ENCODE data around the gene WIZ. TPM values are rescaled to one million over a fixed set of nuclear protein-coding genes. Genes with fewer than 3 reads are reported as not detected.

Gene WIZ
- polyA plus RNA-seq, 1 donor (not counting 4 experiments of a cell fraction or from before 2014, with no cell fraction given), result 5.1 TPM

DNA sequence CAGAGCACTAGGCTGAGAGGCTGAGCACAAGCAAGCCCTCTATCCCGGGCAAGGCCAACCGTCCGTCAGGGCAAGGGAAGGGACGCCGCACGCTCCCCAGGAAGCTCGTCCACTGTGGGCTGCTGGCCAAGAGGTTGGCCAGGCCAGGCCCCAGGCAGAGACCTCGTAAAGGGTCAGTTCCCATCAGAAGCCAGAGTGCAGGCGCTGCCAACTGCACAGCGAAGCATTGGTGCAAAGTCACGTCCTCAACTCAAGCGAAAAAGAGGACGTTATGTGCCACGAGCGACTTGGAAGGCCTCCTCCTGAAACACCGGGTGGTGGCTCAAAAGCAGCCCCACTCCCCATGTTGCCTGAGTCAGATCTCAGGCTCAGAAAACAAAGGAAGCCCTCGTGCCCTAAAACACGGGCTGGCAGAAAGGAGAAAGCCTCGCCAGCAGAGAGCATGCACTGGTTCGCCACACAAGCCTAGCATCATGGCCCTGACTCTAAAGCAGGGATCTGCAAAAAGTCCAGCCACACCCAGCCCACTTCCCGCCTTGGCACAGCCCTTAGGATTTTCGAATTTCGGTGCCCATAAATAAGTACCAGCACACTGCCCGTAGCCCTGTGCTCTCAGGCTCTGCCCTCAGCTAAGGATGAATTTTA is 74.8 kb downstream of the WIZ start:
- dilution Hi-C loops (cut with MboI; ENCODE audit: extremely low pct_ligation_motif_present, low sequenced_read_pairs), result no loop called here
- DNase-seq (ENCODE audit: low read depth, low spot score) (no peak), FAIRE-seq (no peak)
- TF ChIP-seq CTCF (optimal IDR thresholded peaks at IDR 0.05 in 1 of 3, IDR thresholded peaks at IDR 0.05 in 1 of 3, conservative IDR thresholded peaks at IDR 0.05 in 1 of 3; ENCODE audit: extremely low read depth in 1 of 3, insufficient read depth in 2 of 3, low read length in 3 of 3), result no peak
- no peak for TF ChIP-seq EZH2 (IDR thresholded peaks at IDR 0.05; ENCODE audit: low read length)
- H3K9me1 ChIP-seq (ENCODE audit: control insufficient read depth, extremely low read depth, insufficient read depth, low read length), result no peaks in the 10 kb centered on the region
- peaks cover 12% of the 10 kb centered on the region for H3K4me1 ChIP-seq (ENCODE audit: control insufficient read depth, extremely low read depth, insufficient read depth, low read length)
- H3K27me3 ChIP-seq (ENCODE audit: control insufficient read depth, extremely low read depth, insufficient read depth, low read length), result no peaks in the 10 kb centered on the region
- no peaks in the 10 kb centered on the region for H3K9me3 ChIP-seq (ENCODE audit: control insufficient read depth, low read depth, low read length)
- no peak overlapping the region for H3K4me3 ChIP-seq (ENCODE audit: control insufficient read depth in 2 of 3, extremely low read depth in 1 of 3, insufficient read depth in 2 of 3, low read depth in 1 of 3, low read length in 3 of 3)
- no peak overlapping the region for H3K9ac ChIP-seq (ENCODE audit: control insufficient read depth, extremely low read depth, insufficient read depth, low read length)
- peaks cover 33 to 43% of the 10 kb centered on the region in 2 experiments for H3K36me3 ChIP-seq (ENCODE audit: control insufficient read depth in 2 of 2, extremely low read depth in 1 of 2, insufficient read depth in 2 of 2, low read length in 2 of 2)
- H3K4me2 ChIP-seq (ENCODE audit: control insufficient read depth, extremely low read depth, insufficient read depth, low read depth, low read length), result no peak overlapping the region
- H3K79me2 ChIP-seq (ENCODE audit: control insufficient read depth, insufficient read depth, low read length), result peaks cover 68% of the 10 kb centered on the region
- H4K20me1 ChIP-seq (ENCODE audit: control insufficient read depth, extremely low read depth, insufficient read depth, low read length), result peaks cover 4% of the 10 kb centered on the region
- no peak overlapping the region for H2AFZ ChIP-seq (ENCODE audit: control insufficient read depth, low read length)
- H3K27ac ChIP-seq (ENCODE audit: control insufficient read depth, insufficient read depth, low read length), result no peak overlapping the region

DNA sequence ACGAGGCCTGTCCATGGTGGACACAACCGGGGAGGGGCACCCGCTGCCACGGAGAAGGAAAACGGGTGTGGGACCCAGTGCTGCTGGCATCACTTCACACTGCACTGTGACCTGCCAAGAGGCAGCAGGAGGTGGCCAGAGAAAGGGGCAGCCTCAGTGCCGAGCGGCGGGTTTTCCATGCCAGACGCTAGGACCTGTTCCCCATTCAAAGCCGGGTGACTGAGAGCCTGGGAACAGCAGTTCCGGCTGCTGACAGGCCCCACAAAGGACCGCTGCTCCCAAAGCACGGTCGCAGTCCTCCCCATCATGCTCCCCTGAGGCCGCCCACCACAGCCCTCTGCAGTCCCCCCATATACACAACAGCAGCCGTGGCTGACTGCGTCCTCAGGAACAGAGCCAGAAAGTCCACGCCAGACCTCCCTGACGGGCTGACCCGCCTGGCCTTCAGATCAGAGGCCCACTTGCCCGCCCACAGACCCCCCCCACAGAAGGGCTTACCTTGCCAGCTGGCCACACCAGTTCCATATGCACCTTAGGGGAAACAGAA is 75.6 kb downstream of the WIZ start:
- no peak overlapping the region for H2AFZ ChIP-seq (ENCODE audit: control insufficient read depth, low read length)
- no peak for DNase-seq (ENCODE audit: low read depth, low spot score)
- no peak overlapping the region for H3K27ac ChIP-seq (ENCODE audit: control insufficient read depth, insufficient read depth, low read length)
- no peaks in the 10 kb centered on the region for H3K9me3 ChIP-seq (ENCODE audit: control insufficient read depth, low read depth, low read length)
- H3K4me1 ChIP-seq (ENCODE audit: control insufficient read depth, extremely low read depth, insufficient read depth, low read length), result peaks cover 12% of the 10 kb centered on the region
- dilution Hi-C loops (cut with MboI; ENCODE audit: extremely low pct_ligation_motif_present, low sequenced_read_pairs), result no loop called here
- H3K79me2 ChIP-seq (ENCODE audit: control insufficient read depth, insufficient read depth, low read length), result peaks cover 67% of the 10 kb centered on the region
- H3K9me1 ChIP-seq (ENCODE audit: control insufficient read depth, extremely low read depth, insufficient read depth, low read length), result no peaks in the 10 kb centered on the region
- peaks cover 4% of the 10 kb centered on the region for H4K20me1 ChIP-seq (ENCODE audit: control insufficient read depth, extremely low read depth, insufficient read depth, low read length)
- no peak overlapping the region for H3K9ac ChIP-seq (ENCODE audit: control insufficient read depth, extremely low read depth, insufficient read depth, low read length)
- no peak overlapping the region for H3K4me2 ChIP-seq (ENCODE audit: control insufficient read depth, extremely low read depth, insufficient read depth, low read depth, low read length)
- FAIRE-seq, result no peak
- TF ChIP-seq EZH2 (IDR thresholded peaks at IDR 0.05; ENCODE audit: low read length), result no peak
- no peak for TF ChIP-seq CTCF (optimal IDR thresholded peaks at IDR 0.05 in 1 of 3, IDR thresholded peaks at IDR 0.05 in 1 of 3, conservative IDR thresholded peaks at IDR 0.05 in 1 of 3; ENCODE audit: extremely low read depth in 1 of 3, insufficient read depth in 2 of 3, low read length in 3 of 3)
- H3K36me3 ChIP-seq (ENCODE audit: control insufficient read depth in 2 of 2, extremely low read depth in 1 of 2, insufficient read depth in 2 of 2, low read length in 2 of 2), result peaks cover 39 to 48% of the 10 kb centered on the region in 2 experiments
- H3K4me3 ChIP-seq (ENCODE audit: control insufficient read depth in 2 of 3, extremely low read depth in 1 of 3, insufficient read depth in 2 of 3, low read depth in 1 of 3, low read length in 3 of 3), result no peak overlapping the region
- no peaks in the 10 kb centered on the region for H3K27me3 ChIP-seq (ENCODE audit: control insufficient read depth, extremely low read depth, insufficient read depth, low read length)
